Fibroblast of villous mesenchyme (primary cell): ENCODE measurements around the gene SPARC. TPM values are rescaled to one million over a fixed set of nuclear protein-coding genes. Genes with fewer than 3 reads are reported as not detected.

Experiments
- DNase-seq: peaks from one replicate; pipeline ENCODE4 v3.0.0-alpha.2; 2010; ENCODE audit warnings: low read depth
- H3K4me3 ChIP-seq: 2 replicates; pipeline ENCODE4 v1.5.1; 2011; ENCODE audit warnings: low read depth, mild to moderate bottlenecking, low read length
- CTCF ChIP-seq: IDR thresholded peaks from 2 replicates; pipeline ENCODE4 v1.5.1; 2012; ENCODE audit warnings: low read depth, mild to moderate bottlenecking, low read length; ENCODE audit not compliant: insufficient read depth
- total RNA-seq: library from RNA; depleted of rRNA; stranded (reverse); fragments of >200 nt; gene quantifications from 2 replicates; pipeline ENCODE4 v1.2.3, GENCODE V29; 2012

The SPARC gene
- total RNA-seq, 1 donor: 2,230 TPM

- DNase-seq: no peak
Observed at GRCh38 chr5:151633892-151634291, 52.8 kb downstream of the SPARC start.

GRCh38 chr5:151632941-151633340 lies 53.8 kb downstream of the SPARC start:
- H3K4me3 ChIP-seq: no peak overlapping the region
- no peak for DNase-seq
- no peak for TF ChIP-seq CTCF

More at GRCh38 chr5:151633892-151634291, 52.8 kb downstream of the SPARC start:
- TF ChIP-seq CTCF: no peak
- no peak overlapping the region for H3K4me3 ChIP-seq

GRCh38 chr5:151632524-151632923 lies 54.2 kb downstream of the SPARC start:
- DNase-seq: no peak
- TF ChIP-seq CTCF: no peak
- no peak overlapping the region for H3K4me3 ChIP-seq

GRCh38 chr5:151631941-151632340 lies 54.8 kb downstream of the SPARC start:
- H3K4me3 ChIP-seq: no peak overlapping the region
- no peak for DNase-seq
- no peak for TF ChIP-seq CTCF

- H3K4me3 ChIP-seq: no peak overlapping the region
- DNase-seq: no peak
- TF ChIP-seq CTCF: no peak
Observed at GRCh38 chr5:151630088-151630487, 56.6 kb downstream of the SPARC start.

- no peak overlapping the region for H3K4me3 ChIP-seq
- DNase-seq: no peak
- TF ChIP-seq CTCF: no peak
Observed at GRCh38 chr5:151628112-151628823, 58.4 kb downstream of the SPARC start.

GRCh38 chr5:151627650-151628049 lies 59.1 kb downstream of the SPARC start:
- no peak overlapping the region for H3K4me3 ChIP-seq
- no peak for TF ChIP-seq CTCF
- no peak for DNase-seq
